Uterus (tissue), 4 donors: Measurements from ENCODE around the gene CAMSAP2. TPM values are rescaled to one million over a fixed set of nuclear protein-coding genes. Genes with fewer than 3 reads are reported as not detected.

Experiments
- DNase-seq, 2 donors: peaks; one replicate each; pipeline ENCODE4 v3.0.0-alpha.2; 2019 to 2020
- H3K27ac ChIP-seq, 2 donors: fragments of 200-600 bp; sonication (generic); 1 replicate in 1 of 2; 2 replicates in 1 of 2; pipeline ENCODE4 v1.5.1; 2016 to 2018
- H3K27me3 ChIP-seq, 2 donors: fragments of 200-600 bp; sonication (generic); one replicate each; pipeline ENCODE4 v1.5.1; 2018 to 2019; ENCODE audit warnings: control low read depth in 1 of 2
- H3K36me3 ChIP-seq, 2 donors: fragments of 200-600 bp; sonication (generic); one replicate each; pipeline ENCODE4 v1.5.1; 2019; ENCODE audit warnings: control low read depth in 1 of 2
- H3K4me1 ChIP-seq, 2 donors: fragments of 200-600 bp; sonication (generic); one replicate each; pipeline ENCODE4 v1.5.1; 2018 to 2019; ENCODE audit warnings: control low read depth in 1 of 2
- H3K4me3 ChIP-seq, 2 donors: fragments of 200-600 bp; sonication (generic); 1 replicate in 1 of 2; 2 replicates in 1 of 2; pipeline ENCODE4 v1.5.1; 2018 to 2019; ENCODE audit warnings: mild to moderate bottlenecking in 1 of 2
- H3K9me3 ChIP-seq, 2 donors: fragments of 200-600 bp; sonication (generic); one replicate each; pipeline ENCODE4 v1.5.1; 2019; ENCODE audit warnings: control low read depth in 1 of 2
- POLR2A ChIP-seq, 2 donors: fragments of 450-650 bp; IDR thresholded peaks; one replicate each; pipeline ENCODE4 v1.6.1; 2016; ENCODE audit warnings: antibody characterized with exemption in 2 of 2, mild to moderate bottlenecking in 1 of 2, moderate library complexity in 1 of 2
- intact Hi-C: fragments of 100-400 bp; cut with DNase I; formaldehyde crosslinking; loops from one replicate; pipeline ENCODE4 v1.15.1; 2023; ENCODE audit warnings: low total_unique reads
- total RNA-seq, 4 donors: library from RNA; depleted of rRNA in 3 of 4; stranded (reverse); fragments of >200 nt in 3 of 4; gene quantifications; one replicate each; pipeline versions ENCODE4 v1.1.0 to v1.2.4, GENCODE V29; 2014 to 2023
- TF ChIP-seq, protein P1 (sequence below), 4 experiments: fragments of 200-600 bp in 2 of 4; fragments of 450-650 bp in 2 of 4; sonication (generic) in 2 of 4; IDR thresholded peaks; one replicate each; pipeline ENCODE4 v1.5.1; 2016 to 2019; ENCODE audit warnings: antibody characterized with exemption in 4 of 4, mild to moderate bottlenecking in 2 of 4, moderate library complexity in 1 of 4
- donor health status: DM: yes; HTN: yes; CAD: no.

Gene CAMSAP2
- total RNA-seq, 4 donors from 2014 or later: 31.0 to 64.8 (median 47.7) TPM

DNA sequence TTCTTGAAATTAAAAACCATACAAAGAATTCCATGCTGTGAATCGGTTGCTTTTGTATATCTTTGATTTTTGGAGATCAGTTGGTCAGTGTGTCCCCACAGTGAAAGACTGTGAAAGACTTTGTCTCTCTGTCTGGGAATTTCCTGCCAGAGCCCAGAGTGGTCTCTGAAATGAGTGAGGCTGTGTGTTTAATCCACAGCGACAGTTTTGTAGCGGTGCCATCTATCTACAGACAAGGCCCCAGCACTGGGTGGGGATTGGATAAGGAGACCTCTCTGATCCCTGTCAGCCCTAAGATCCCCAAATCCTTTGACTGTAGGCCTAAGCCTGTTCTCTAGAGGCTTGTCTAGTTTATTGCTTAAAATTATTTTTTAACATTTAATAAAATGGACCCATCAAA, 144.4 kb downstream of the CAMSAP2 start:
- Histone ChIP-seq H3K4me1 (no peaks in the 10 kb centered on the region), H3K27ac (no peak overlapping the region), H3K4me3 (no peak overlapping the region), H3K9me3 (no peaks in the 10 kb centered on the region), H3K27me3 (no peaks in the 10 kb centered on the region), H3K36me3 (no peaks in the 10 kb centered on the region)
- no peak for TF ChIP-seq POLR2A (IDR thresholded peaks at IDR 0.05)
- TF ChIP-seq, protein P1, sequence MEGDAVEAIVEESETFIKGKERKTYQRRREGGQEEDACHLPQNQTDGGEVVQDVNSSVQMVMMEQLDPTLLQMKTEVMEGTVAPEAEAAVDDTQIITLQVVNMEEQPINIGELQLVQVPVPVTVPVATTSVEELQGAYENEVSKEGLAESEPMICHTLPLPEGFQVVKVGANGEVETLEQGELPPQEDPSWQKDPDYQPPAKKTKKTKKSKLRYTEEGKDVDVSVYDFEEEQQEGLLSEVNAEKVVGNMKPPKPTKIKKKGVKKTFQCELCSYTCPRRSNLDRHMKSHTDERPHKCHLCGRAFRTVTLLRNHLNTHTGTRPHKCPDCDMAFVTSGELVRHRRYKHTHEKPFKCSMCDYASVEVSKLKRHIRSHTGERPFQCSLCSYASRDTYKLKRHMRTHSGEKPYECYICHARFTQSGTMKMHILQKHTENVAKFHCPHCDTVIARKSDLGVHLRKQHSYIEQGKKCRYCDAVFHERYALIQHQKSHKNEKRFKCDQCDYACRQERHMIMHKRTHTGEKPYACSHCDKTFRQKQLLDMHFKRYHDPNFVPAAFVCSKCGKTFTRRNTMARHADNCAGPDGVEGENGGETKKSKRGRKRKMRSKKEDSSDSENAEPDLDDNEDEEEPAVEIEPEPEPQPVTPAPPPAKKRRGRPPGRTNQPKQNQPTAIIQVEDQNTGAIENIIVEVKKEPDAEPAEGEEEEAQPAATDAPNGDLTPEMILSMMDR (IDR thresholded peaks at IDR 0.05): no peak
- intact Hi-C loops: no loop called here
- DNase-seq: no peak

- Histone ChIP-seq H3K9me3 (no peaks in the 10 kb centered on the region), H3K27me3 (peaks cover under 1 to 9% of the 10 kb centered on the region in 2 donors), H3K36me3 (no peaks in the 10 kb centered on the region), H3K4me3 (no peak overlapping the region), H3K27ac (no peak overlapping the region), H3K4me1 (no peaks in the 10 kb centered on the region)
- no peak for DNase-seq
- no peak for TF ChIP-seq POLR2A (IDR thresholded peaks at IDR 0.05)
- TF ChIP-seq, protein P1 (IDR thresholded peaks at IDR 0.05): no peak
- intact Hi-C loops: no loop called here
These were observed 147.1 kb downstream of the CAMSAP2 start for GRCh38 chr1:200885623-200886402.

GRCh38 chr1:200886594-200886993, 147.9 kb downstream of the CAMSAP2 start:
- no peak for TF ChIP-seq POLR2A (IDR thresholded peaks at IDR 0.05)
- TF ChIP-seq, protein P1 (IDR thresholded peaks at IDR 0.05): no peak
- Histone ChIP-seq H3K4me3 (no peak overlapping the region), H3K27ac (no peak overlapping the region), H3K27me3 (peaks cover 8 to 9% of the 10 kb centered on the region in 2 donors), H3K4me1 (peaks cover 0 to 5% of the 10 kb centered on the region in 2 donors), H3K9me3 (no peaks in the 10 kb centered on the region), H3K36me3 (no peaks in the 10 kb centered on the region)
- no peak for DNase-seq
- intact Hi-C loops: no loop called here

DNA sequence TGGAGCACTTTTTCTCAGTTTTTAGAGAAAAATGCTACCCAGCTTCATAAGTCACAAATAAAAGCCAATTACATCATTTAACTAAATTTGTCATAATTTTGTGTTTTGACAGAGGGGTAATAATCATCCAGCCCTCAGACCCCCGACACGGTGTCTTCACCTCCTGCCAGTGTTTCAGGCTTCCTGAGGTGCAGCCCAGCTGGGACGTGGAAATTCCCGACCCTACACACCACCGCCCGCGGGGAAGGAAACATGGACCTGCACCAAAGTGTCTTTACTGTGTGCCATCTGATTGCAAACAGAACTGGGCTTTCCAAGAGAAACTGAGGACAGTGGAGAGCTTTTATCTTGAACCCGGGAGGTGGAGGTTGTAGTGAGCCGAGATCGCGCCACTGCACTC, 148.3 kb downstream of the CAMSAP2 start:
- DNase-seq: no peak
- TF ChIP-seq POLR2A (IDR thresholded peaks at IDR 0.05): no peak
- TF ChIP-seq, protein P1 (IDR thresholded peaks at IDR 0.05): no peak
- H3K9me3 ChIP-seq: no peaks in the 10 kb centered on the region

DNA sequence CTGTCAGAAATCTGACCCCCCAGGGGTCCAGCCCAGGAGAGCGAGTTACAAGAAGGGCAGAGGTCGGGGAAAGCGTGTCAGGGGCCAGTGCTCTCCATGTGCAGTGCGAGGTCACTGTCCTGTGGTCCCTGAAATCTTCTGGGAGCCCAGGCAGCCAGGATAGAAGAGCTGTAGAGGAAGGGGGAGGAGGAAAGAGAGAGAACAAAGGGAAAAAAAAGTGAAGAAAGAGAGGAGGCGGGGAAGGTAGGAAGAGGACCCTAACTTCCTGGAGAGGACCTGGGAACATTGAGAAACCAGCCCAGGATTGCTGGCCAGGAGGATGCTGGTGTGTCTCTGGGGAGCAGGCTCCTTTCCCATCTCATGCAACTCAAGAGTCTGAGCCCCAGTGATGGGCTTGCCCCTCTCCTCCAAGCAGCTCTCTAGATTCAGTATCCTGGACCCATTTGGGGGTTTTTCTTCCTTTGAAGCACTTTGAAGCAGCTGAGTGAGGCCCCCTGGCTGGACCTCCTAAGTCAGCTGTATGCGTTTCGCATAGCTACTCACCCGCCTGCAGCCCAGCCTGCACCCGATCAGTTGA, 149.2 kb downstream of the CAMSAP2 start:
- no peak overlapping the region for H3K4me3 ChIP-seq
- peaks cover 0 to 5% of the 10 kb centered on the region in 2 donors for H3K4me1 ChIP-seq
- peaks cover 8 to 9% of the 10 kb centered on the region in 2 donors for H3K27me3 ChIP-seq
- no peak for TF ChIP-seq POLR2A (IDR thresholded peaks at IDR 0.05)
- TF ChIP-seq, protein P1 (IDR thresholded peaks at IDR 0.05): no peak
- no peaks in the 10 kb centered on the region for H3K9me3 ChIP-seq
- DNase-seq: no peak
- intact Hi-C loops: no loop called here
- no peaks in the 10 kb centered on the region for H3K36me3 ChIP-seq
- H3K27ac ChIP-seq: no peak overlapping the region

More for the DNA sequence above, 148.3 kb downstream of the CAMSAP2 start:
- H3K4me1 ChIP-seq: peaks cover 0 to 5% of the 10 kb centered on the region in 2 donors
- intact Hi-C loops: no loop called here
- H3K27ac ChIP-seq: no peak overlapping the region
- H3K36me3 ChIP-seq: no peaks in the 10 kb centered on the region
- H3K4me3 ChIP-seq: no peak overlapping the region
- peaks cover 8 to 9% of the 10 kb centered on the region in 2 donors for H3K27me3 ChIP-seq
